HL-60 (cell line): ENCODE results near the gene FBXW5.

Source experiments
- DNase-seq, 2 experiments: peaks; one replicate each; pipeline ENCODE4 v3.0.0-alpha.2; 2010 to 2020; ENCODE audit warnings: low read depth in 1 of 2, low spot score in 1 of 2
- H3K27ac ChIP-seq: fragments of 250-450 bp; sonication (Bioruptor Pico); replicated peaks from 2 replicates; pipeline ENCODE4 v1.5.1; 2020; ENCODE audit warnings: mild to moderate bottlenecking, moderate library complexity
- H3K27me3 ChIP-seq: fragments of 250-450 bp; sonication (Bioruptor Pico); 2 replicates; pipeline ENCODE4 v1.5.1; 2021; ENCODE audit warnings: mild to moderate bottlenecking, moderate library complexity; ENCODE audit not compliant: insufficient read depth, poor library complexity, severe bottlenecking
- H3K4me3 ChIP-seq: replicated peaks from 2 replicates; pipeline ENCODE4 v1.5.1; 2011; ENCODE audit warnings: mild to moderate bottlenecking, control low read depth, low read length; ENCODE audit not compliant: insufficient read depth
- GABPA ChIP-seq: IDR thresholded peaks from 2 replicates; pipeline ENCODE4 v1.6.1; 2012; ENCODE audit warnings: low read depth
- POLR2AphosphoS5 ChIP-seq: IDR thresholded peaks from 2 replicates; pipeline ENCODE4 v1.6.1; 2012; ENCODE audit warnings: low read depth
- SPI1 ChIP-seq: IDR thresholded peaks from 2 replicates; pipeline ENCODE4 v1.6.1; 2012; ENCODE audit warnings: low read depth, mild to moderate bottlenecking, borderline replicate concordance
- TF ChIP-seq, protein P1 (sequence below): IDR thresholded peaks from 2 replicates; pipeline ENCODE4 v1.6.1; 2012; ENCODE audit warnings: low read depth; ENCODE audit not compliant: insufficient replicate concordance
- TF ChIP-seq, protein P2 (sequence below): IDR thresholded peaks from one replicate; pipeline ENCODE4 v1.5.1; 2011; ENCODE audit warnings: low read length, control low read depth, inconsistent platforms; ENCODE audit not compliant: insufficient read depth

Gene FBXW5

DNA sequence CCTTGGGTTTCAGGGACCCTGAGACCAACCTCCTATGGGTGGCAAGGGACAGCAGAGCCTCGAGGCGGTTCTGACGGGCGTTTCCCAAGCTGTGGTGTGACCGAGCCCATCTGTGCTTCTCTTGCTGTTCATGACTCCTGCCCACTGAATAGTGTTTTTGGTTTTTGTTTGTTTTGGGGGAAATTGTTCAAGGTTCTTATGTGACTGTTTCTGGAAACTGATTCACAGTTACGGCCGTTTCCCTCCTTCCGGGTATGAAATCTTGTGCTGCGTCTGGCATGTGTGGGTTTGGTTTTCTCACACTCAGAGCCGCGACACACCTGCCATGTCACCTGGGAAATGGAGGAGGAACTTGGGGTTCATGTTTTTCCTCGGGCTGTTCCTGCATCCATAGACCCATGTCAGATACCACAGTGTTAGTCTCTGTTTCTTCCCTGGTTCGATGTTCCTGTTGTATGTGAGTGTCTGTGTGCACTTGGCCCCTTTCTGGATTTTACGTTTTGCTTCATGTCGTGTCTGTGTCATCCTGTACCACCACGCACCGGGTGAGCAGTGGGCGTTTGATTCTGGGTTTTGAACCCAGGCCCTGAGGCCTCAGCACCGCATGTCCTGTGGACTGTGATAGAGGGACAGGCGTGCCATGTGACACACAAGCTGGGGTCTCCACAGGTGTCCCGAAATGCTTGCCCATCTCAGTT, 28.8 kb downstream of the FBXW5 start:
- no peaks in the 10 kb centered on the region for H3K27me3 ChIP-seq
- no peak for DNase-seq
- no peak overlapping the region for H3K27ac ChIP-seq
- no peak overlapping the region for H3K4me3 ChIP-seq
- TF ChIP-seq, protein P1, sequence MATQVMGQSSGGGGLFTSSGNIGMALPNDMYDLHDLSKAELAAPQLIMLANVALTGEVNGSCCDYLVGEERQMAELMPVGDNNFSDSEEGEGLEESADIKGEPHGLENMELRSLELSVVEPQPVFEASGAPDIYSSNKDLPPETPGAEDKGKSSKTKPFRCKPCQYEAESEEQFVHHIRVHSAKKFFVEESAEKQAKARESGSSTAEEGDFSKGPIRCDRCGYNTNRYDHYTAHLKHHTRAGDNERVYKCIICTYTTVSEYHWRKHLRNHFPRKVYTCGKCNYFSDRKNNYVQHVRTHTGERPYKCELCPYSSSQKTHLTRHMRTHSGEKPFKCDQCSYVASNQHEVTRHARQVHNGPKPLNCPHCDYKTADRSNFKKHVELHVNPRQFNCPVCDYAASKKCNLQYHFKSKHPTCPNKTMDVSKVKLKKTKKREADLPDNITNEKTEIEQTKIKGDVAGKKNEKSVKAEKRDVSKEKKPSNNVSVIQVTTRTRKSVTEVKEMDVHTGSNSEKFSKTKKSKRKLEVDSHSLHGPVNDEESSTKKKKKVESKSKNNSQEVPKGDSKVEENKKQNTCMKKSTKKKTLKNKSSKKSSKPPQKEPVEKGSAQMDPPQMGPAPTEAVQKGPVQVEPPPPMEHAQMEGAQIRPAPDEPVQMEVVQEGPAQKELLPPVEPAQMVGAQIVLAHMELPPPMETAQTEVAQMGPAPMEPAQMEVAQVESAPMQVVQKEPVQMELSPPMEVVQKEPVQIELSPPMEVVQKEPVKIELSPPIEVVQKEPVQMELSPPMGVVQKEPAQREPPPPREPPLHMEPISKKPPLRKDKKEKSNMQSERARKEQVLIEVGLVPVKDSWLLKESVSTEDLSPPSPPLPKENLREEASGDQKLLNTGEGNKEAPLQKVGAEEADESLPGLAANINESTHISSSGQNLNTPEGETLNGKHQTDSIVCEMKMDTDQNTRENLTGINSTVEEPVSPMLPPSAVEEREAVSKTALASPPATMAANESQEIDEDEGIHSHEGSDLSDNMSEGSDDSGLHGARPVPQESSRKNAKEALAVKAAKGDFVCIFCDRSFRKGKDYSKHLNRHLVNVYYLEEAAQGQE, result no peak
- TF ChIP-seq, protein P2, sequence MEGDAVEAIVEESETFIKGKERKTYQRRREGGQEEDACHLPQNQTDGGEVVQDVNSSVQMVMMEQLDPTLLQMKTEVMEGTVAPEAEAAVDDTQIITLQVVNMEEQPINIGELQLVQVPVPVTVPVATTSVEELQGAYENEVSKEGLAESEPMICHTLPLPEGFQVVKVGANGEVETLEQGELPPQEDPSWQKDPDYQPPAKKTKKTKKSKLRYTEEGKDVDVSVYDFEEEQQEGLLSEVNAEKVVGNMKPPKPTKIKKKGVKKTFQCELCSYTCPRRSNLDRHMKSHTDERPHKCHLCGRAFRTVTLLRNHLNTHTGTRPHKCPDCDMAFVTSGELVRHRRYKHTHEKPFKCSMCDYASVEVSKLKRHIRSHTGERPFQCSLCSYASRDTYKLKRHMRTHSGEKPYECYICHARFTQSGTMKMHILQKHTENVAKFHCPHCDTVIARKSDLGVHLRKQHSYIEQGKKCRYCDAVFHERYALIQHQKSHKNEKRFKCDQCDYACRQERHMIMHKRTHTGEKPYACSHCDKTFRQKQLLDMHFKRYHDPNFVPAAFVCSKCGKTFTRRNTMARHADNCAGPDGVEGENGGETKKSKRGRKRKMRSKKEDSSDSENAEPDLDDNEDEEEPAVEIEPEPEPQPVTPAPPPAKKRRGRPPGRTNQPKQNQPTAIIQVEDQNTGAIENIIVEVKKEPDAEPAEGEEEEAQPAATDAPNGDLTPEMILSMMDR, result no peak

DNA sequence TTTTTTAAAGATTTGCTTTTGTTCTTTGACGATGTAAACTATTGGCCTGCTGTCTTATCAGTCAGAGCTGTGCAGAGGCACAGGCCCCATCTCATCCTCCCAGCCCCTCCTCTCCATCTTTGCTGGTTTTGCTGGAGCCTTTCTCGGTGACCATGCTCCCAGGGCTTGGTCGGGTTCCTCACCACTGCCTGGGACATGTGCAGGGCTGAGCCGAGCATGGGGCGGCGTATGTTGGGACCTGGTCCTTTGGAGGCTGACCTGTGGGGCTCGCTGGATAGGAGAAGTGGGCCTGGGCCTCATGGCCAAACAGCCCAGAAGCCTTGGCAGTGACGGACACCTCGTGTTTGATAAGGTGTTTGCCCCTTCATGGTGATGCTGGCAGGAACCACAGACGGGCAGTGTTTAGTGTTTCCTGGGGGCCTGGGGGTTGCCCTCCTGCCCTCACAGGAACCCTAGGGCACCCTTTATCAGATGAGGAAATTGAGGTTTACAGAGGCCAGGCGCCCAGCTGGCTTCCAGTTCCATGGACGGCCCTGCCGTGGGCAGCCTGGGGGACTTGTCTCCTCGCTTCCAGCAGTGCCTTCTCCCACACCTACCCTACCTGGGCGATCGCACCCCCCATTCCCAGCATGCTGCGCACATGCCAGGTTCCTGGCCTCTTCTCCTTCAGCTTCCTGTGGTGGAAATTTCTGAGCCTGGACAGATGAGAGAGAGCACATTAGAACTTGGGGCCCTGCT, 30.7 kb downstream of the FBXW5 start:
- no peak overlapping the region for H3K4me3 ChIP-seq
- DNase-seq, result no peak
- H3K27me3 ChIP-seq, result no peaks in the 10 kb centered on the region
- TF ChIP-seq, protein P1, result no peak
- TF ChIP-seq POLR2AphosphoS5, result no peak
- TF ChIP-seq, protein P2, result no peak
- no peak for TF ChIP-seq SPI1
- no peak for TF ChIP-seq GABPA
- H3K27ac ChIP-seq, result no peak overlapping the region

DNA sequence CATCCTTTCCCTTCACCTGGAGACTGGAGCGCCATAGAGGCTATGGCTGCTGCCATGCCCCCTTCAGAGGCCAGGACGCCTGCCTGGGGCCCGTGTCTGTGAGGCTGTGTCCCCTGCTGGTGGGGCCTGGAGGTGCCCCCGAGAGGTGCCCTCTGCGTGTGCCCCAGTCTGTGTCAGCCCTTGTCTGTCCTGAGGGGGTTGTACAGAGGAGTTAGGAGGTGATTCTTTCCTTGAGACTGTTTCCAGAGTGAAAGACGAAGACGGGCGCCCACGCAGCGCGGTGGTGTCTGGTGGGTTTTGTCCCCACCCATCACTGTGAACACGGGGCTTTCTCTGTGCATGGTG, 33.7 kb downstream of the FBXW5 start:
- Histone ChIP-seq H3K27me3 (no peaks in the 10 kb centered on the region), H3K4me3 (no peak overlapping the region), H3K27ac (no peak overlapping the region)
- DNase-seq, result no peak
- TF ChIP-seq, protein P1, result no peak
- TF ChIP-seq, protein P2, result no peak
- TF ChIP-seq POLR2AphosphoS5, result no peak
- no peak for TF ChIP-seq SPI1
- no peak for TF ChIP-seq GABPA
